GM21526 (cell line): ENCODE measurements around the gene NBAS.

Experiments
- ATAC-seq: cut with Tn5 transposase; IDR thresholded peaks from one replicate; pipeline ENCODE4 v1.9.1; 2021; ENCODE audit warnings: moderate library complexity; ENCODE audit not compliant: unreplicated experiment, low FRiP score

Gene NBAS

DNA sequence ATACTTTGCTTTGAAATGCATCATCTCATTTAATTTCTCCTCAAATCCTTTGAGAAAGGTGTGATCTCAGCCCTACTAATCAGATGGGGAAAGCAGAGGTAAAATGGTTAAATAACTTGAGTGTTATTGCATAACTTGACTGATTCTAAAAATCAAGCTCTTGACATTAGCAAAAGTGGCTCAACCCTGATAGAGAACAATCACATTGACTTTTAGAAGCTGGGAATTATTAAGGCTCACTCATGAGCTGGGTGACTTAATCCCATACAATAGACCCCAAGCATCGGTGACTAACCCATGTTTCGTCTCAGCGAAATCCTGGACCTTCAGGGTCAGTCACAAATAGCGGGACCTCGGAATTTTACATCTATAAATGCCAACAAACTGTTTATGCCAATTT, 378.9 kb downstream of the NBAS start:
- ATAC-seq: no peak

DNA sequence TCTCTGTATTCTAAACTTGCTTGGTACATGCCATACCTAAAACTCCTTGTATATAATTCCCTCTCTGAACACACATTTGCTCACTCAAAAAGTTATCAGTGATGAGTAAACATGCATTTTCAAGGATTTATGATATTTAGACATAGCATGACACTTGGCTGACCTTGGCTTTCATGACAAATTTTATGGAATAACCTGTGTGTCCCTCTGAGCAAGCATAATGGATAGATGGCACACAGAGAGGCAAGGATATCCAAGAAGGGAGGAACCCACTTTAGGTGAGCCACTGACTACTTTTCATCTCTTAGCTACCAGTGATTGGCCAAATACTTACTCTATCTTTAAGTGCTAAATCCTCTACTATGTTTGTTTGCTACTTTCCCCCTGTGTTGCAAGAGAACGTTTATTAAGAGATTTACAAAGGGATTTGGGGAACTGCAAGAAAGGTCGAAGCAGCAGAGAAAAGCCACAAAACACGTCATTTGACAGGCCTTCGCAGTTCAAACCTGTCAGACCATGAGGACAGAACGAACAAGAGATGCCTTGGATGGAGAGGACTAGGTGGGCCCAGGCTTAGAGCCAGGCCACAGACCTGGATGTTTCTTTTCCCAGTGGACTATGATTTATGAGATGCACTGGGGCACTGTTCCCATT, 379.9 kb downstream of the NBAS start:
- ATAC-seq: no peak

DNA sequence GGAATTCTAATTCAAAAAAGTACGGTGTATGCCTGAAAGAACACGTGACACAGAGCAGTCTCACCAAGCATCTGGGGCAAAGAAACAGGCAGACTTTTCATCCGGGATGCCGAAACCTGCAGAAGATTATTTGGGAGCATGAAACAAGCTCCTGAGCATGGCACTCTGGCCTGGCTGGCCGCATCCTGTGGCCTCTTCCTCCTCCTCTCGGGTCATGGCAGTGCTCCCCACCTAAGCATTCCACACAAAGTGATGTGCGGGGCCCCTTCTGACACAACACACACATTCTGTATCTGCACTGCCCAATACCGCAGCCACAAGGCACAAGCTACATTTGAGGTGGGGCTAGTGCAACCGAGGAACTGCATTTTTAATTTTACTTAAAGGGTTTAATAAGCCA, 380.8 kb downstream of the NBAS start:
- no peak for ATAC-seq

DNA sequence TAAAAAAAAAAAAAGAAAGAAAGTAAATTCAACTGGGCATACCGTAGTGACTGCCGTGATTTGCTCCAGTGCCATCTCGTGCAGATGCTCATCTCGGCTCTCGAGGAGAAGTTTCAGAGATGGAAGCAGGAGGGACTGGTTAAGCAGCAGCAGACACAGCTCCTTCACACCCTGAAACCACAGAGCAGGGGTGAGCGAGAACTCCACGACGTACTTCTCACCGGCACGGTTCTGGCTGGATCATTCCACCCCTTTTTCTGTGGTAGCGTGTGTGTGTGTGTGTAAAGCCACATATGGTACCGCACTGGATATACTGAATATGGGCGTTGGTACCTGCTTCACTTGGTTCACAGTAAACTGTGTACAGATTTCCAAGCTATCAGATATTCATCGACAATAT, 382.2 kb downstream of the NBAS start:
- ATAC-seq: no peak

DNA sequence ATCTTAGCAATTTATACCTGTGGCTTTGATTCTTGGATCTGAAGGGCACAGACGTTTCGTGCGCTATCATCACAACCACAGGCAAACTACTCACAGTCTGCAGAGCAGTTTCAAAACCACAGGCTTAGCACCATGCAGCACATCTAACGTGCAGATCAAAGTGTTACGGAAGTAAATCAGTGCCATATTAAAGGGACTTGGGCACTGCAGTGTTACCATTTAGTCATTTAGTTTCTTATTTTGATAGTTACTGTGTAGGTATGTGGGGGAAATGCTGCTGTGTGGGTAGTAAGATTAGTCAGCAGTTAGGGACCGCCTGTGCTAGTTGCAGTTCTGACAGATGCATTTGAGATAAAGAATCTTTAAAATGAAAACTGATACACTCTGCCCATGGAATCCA, 384.0 kb downstream of the NBAS start:
- ATAC-seq: peak; percentile 95

DNA sequence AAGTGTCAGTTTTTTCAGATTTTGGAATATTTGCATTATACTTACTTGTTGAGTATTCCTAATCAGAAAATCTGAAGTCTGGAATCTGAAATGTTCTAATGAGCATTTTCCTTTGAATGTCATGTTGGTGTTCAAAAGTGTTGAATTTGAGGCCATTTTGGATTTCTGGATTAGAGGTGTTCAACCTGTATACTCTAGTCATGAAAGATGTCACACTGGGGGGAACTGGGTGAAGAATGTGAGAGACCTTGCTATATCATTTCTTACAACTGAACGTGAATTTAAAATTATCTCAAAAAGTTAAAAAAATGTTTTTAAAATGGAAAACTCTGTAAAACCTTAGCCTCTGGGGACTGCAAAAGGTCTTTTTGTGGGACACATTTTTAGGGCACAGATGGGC, 384.5 kb downstream of the NBAS start:
- no peak for ATAC-seq

DNA sequence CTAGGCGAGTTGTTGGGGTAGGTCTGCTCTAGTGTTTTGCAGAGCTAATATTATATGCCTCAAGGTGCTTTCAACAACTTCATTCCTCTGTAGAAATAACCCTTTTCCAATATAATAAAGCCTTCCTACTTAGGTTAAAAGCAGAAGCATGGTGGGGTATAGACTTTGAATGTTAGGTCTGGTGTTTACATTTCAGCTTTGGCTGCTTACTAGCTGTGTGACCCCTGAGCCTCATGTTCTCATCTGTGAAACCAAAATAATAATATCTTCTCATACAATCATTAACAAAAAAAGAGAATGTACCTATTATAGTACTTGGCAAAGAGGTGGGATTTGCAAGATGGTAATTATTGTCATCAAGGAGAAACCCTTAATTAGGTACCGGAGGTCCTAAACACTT, 386.6 kb downstream of the NBAS start:
- ATAC-seq: no peak

DNA sequence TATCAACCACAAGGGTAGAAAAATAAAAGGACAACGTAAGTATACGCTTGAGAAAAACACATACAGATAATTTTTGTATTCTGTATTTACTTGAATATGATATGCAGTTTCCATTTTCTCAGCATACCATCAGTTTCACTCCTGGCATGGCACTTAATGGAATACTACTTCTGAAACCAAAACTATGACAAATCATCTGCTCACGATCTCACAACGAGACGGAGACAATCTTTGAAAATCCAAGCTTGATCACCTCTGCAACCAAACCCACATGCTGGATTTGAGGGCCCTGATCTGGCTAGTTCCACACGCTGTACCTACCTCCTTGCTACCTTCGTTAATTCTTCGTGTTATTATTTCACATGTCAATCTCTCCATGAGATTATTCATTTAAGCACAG, 387.6 kb downstream of the NBAS start:
- no peak for ATAC-seq

DNA sequence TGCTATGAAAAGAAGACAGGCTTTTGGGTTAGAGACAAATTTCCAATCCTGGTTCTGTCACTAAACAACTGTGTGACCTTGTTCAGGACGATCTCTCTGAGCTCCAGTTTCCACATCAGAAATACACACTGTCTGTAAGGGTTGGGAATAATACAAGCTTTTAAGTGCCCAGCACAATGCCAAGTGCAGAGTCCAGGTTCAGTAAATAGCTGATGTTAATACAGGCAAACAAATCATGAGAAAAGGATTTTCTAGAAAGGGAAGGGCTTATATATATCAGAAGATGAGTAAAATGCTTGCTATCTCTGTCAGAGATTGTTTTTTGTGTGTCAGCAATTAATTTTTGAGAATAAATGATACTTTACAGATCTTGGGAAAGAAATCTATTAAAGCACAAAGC, 388.3 kb downstream of the NBAS start:
- ATAC-seq: no peak

DNA sequence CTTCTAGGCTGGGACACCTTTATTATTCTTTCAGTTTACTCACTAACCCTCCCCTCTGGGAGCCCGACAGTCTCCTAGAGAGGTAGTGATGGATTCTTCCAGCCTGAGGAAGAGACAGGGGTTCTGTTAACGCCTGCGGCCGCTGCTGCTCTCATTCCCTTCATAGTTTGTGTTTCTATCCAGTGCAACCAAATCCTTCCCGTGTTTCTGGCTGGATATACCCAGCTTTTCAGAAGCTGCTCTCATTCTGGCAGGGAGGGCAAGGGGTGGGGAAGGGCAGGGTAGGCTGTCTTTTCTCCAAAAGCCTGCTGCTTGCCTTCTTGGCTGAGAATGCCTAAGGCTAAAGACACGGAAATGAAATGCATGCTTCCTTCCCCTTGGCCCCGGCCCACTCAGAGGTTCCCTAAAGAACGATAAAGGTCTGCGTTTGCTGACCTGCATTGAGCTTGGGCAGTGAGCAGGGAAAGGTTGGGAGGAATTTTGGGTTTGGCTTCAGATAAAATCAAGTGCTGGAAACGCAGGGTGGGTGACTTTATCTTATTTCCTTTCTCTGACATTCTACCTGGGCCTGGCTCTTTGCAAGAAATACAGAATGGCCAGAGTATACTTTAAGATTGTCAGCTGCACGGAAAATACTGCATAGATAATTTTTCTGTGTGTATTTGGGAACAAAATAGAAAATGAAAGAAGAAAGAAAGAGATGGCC, 390.9 kb downstream of the NBAS start:
- ATAC-seq: no peak

DNA sequence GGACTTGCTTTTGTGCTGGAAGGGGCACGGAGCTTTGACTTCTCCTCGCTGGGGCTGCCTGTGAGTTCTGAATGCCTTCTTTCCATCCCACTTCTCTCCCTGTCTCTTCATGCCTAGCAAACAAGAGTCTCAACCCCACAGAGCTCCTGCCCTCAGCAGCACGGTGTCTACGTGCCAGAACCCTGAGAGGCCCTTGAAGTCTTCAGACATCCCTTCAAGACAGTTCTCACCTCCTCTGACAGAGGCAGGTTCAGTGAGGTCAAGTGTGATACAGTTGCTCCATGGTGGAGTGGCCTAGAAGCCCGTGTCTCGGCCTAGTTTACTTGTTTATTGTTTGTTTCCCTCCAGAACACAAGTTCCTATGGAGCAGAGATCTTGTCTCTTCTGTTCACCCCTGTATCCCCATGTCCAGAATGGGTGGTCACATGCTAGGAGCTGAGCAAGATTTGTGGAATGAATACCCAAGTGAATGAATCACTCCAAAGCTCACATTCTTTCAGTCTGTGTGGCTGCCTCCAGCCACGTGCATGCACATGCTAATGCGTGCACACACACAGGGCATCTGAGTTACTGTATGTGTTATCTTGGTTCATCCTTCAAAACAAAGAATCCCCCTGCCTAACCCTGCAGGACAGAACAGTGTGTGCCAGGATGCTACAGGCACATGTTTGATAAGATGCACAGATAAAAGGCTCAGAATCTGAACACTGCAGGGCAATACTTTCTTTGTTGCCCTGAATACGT, 391.6 kb downstream of the NBAS start:
- ATAC-seq: no peak

DNA sequence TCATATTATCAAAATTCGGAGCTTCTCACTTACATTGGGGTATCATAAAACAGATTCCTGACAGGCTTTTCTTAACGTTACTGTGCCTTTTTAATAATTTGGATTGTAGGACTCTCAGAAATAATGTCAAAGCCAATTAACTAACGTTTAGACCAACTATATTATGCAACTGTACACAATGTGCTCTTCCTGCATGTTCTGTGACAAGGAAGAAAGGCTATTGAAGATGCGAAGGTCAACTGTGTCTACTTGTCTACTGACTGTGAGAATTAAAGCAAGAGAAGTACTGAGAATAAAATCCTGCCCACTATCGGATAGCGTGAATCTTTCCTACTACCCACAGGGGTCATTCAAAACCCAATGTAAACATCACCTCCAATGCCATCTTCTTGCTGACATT, 393.0 kb downstream of the NBAS start:
- ATAC-seq: no peak

DNA sequence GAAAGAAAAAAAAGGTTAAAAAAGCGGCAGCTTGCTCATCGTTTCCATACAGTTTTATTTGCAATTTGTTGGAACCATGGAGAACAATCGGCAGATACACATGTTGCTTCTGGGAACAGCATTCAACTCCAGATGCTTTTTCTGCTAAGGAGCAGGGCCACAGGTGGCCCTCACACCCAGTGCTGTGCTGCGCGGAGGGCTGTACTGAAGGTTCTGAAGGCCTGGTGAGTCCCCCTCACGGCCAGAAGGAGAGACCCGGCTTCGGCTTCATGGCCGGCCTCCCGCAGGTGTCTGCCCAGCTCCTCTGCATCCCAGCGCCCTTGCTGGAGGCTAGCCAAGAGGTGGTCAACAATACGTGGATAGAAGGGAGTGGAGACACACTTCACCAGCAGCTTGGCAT, 394.3 kb downstream of the NBAS start:
- ATAC-seq: no peak

DNA sequence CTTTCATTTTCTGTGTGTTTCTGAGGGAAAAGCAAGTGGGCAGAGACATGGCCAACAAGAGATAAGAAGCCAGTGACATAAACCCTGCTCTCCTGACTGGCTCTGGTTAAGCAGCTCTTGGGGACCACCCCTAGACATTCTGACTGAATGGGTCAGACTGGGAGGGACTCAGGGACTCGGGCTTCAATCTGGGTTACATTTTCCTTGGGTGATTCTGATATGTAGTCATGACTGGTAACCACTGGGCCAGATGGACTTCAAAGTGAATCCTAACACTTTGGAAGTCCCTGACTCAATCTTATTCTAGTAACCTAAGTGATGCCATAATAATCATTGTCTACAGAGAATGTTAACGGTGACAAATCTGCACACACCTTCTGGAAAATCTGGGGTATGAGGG, 397.8 kb downstream of the NBAS start:
- ATAC-seq: no peak

DNA sequence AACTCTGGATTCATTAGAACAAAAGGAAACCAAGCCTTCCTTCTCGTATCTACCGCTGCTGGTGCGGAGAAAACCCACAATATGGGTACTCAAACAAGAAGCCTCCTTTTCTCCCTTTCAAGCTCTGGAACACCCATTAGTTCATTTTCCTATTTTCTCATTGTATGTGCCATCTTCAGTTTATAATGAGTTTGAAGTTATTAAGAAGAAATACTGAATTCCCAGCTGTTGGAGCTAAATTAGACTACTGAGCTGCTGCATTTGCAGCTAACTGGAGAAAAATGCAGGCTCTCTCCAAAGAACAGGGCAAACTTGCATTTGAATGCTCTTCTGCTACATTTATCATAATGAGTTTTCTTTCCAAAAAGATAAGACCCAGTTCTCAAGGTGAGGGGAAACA, 398.5 kb downstream of the NBAS start:
- ATAC-seq: no peak

DNA sequence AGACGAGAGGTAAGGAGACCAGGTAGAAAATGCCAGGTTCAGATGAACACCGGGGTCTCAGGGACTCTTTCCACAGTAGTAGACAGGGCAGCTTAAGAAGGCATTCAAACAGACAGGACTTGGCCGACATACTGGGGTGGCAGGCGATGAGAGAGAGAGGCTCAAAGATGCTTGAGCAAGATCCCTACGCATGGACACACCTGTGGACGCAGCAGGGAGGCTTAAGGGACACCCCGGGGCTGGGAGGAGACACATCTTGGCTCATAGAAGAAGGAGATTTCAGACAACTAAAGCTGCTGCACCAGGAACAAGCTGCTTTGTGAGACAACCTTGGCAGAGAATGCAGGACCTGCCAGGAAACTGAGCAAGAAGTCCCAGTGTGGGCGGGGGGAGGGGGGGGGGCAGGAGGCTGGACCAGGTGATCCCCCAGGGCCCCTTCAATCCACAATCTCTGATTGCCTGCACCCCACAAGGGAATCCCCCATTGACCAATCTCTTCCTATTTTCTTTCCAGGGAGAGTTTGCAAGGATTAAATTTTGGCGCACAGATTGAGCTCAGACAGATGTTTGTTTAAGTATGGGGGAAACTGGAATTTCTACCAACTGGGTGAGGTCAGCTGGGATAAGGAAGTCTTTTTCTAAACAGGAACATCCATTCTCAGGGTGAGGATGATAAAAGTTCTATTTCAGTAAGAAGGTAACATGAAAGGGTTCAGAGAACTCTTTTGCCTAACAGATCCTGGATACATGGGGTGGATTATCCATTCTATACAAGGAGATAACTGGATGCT, 400.7 kb downstream of the NBAS start:
- ATAC-seq: no peak

DNA sequence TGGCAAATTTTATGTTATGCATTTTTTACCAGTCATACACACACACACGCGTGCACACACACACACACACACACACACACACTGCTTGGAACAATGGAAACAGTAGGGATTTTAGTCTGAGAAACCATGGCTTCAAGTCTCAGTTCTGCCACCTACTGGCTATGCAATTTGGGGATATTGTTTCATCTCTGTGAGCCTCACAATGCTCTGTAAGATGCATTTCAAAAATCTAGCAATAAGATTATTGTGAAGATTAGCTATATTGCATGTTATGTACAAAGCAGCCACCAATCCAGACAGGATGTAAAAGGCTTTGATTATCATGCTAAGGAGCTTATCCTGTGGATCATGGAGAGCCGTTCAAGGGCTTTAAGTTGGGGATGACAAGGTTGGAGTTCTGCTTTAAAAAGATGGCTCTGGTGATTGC, 401.4 kb downstream of the NBAS start:
- ATAC-seq: no peak

DNA sequence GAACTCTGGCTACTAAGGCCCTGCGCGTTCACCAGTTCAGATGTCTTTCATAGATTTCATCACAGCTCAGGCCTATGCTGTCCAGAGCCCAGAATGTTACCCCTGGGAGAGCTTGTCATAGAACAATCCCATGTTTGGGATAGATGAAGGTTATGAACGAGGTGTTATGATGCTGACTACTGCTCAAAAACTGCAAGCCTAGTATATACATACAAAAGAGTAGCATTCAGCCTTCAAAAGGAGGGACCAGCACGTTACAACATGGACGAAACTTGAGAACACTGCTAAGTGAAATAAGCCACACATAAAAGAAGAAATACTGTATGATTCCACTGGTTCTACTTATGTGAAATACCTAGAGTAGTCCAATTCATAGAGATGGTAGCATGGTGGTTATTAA, 401.9 kb downstream of the NBAS start:
- ATAC-seq: no peak

DNA sequence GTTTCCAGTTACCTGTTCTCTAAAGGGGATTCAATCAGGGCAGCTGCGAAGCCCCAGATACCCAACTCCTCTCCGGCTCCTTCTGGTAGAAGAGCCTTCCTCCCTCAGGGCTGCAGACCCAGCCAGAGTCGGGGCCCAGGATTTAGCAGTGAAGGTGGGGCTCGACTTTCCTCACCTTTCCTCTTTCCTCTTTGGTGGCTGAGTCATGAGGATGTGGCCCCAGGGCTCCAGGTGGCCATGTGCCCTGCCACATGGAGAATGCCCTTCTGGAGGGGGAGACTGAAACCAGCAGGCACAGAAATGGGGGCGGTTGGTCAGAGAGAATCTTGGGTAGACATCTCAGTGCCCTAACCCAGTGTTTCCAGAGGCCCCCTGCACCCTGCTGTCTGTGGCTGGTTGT, 402.6 kb downstream of the NBAS start:
- no peak for ATAC-seq

DNA sequence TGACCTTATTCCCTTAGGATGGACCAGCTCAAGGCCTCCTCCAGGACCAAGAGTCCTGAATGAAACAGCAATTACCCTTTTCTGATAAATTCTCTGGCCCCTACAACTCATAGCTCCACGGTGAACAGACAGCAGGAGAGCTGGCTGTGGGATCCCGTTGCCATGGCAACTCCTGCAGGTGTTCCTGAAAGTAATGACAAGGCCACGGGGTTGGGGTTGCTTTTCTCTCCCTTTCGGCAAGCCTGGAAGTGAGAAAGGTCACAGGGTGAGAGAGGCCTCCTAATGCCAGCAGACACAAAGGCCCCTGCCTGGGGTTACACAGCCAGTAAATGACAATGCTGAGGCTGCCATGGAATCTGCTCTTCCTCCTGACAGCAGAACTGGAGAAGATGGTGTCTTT, 403.0 kb downstream of the NBAS start:
- ATAC-seq: no peak

DNA sequence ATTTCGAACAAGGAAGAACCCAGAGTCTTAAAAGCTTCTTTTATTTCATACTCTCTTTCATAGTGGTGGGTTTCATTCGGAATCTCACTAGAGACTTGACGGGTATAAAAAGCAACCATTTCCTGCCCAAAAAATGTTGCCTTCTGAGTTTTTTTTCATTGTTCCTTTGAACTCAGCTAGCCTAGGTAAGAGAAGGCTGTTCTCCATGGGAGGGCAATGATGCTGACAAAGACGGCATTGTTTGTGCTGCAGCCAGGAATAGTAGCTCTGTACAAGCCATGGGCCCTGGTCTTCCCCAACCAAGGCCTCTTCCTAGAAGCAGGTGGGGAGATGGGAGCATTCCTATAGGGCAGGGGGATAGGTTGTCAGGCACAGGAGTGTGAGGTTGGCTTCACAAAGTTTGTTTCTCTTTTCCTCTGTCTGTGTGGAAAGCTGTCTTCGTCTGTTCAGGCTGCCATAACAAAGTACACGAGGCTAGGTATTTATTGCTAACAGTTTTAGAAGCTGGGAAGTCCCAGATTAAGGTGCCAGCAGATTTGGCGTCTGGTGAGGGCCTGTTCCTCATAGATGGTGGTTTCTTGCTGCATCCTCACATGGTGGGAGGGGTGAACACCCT, 405.1 kb downstream of the NBAS start:
- ATAC-seq: no peak
